Effector memory CD4-positive, alpha-beta T cell (primary cell): ENCODE measurements around the gene DPP6.

Experiments
- DNase-seq, 3 donors: peaks; one replicate each; pipeline ENCODE4 v3.0.0-alpha.2; 2020
- H3K27ac ChIP-seq: 2 replicates; pipeline ENCODE4 v1.7.0; 2013; ENCODE audit warnings: mild to moderate bottlenecking, low read length, moderate library complexity; ENCODE audit not compliant: insufficient read depth, poor library complexity, severe bottlenecking
- H3K27me3 ChIP-seq: replicated peaks from 2 replicates; pipeline ENCODE4 v1.7.0; 2013; ENCODE audit warnings: mild to moderate bottlenecking, low read length; ENCODE audit not compliant: insufficient read depth, control insufficient read depth, poor library complexity, severe bottlenecking
- H3K36me3 ChIP-seq: 2 replicates; pipeline ENCODE4 v1.7.0; 2013; ENCODE audit warnings: mild to moderate bottlenecking, low read length, moderate library complexity; ENCODE audit not compliant: control insufficient read depth, insufficient read depth
- H3K4me1 ChIP-seq: 2 replicates; pipeline ENCODE4 v1.7.0; 2013; ENCODE audit warnings: low read length, mild to moderate bottlenecking; ENCODE audit not compliant: control insufficient read depth, insufficient read depth, poor library complexity, severe bottlenecking
- H3K4me3 ChIP-seq: 2 replicates; pipeline ENCODE4 v1.7.0; 2013; ENCODE audit warnings: low read length, low read depth, mild to moderate bottlenecking; ENCODE audit not compliant: insufficient read depth, poor library complexity, severe bottlenecking
- H3K9me3 ChIP-seq: 2 replicates; pipeline ENCODE4 v1.7.0; 2013; ENCODE audit warnings: mild to moderate bottlenecking, low read length, moderate library complexity; ENCODE audit not compliant: control insufficient read depth

The DPP6 gene

DNA sequence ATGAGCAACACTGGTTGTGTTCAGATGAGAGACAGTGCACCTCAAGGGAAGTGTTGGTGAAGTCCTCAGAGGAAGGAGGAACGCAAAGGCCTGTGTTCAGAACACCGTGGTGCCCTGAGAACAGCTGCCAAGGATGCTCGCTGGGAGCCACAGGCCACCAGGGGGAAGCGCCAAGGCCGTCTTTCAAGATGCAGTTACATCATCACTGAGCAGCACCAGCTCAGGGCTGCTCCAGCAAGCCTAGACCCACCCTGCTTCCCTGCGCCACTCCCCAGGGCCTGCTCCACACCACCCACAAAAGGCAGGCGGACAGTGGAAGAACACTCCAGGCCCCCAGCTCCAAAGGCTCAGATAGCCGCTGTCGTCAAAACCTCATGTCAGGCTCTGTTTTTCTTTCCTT lies 378.8 kb downstream of the DPP6 start:
- Histone ChIP-seq H3K4me3 (no peak overlapping the region), H3K27me3 (no peaks in the 10 kb centered on the region), H3K36me3 (no peaks in the 10 kb centered on the region), H3K4me1 (no peaks in the 10 kb centered on the region), H3K9me3 (no peaks in the 10 kb centered on the region), H3K27ac (no peak overlapping the region)
- DNase-seq = no peak

DNA sequence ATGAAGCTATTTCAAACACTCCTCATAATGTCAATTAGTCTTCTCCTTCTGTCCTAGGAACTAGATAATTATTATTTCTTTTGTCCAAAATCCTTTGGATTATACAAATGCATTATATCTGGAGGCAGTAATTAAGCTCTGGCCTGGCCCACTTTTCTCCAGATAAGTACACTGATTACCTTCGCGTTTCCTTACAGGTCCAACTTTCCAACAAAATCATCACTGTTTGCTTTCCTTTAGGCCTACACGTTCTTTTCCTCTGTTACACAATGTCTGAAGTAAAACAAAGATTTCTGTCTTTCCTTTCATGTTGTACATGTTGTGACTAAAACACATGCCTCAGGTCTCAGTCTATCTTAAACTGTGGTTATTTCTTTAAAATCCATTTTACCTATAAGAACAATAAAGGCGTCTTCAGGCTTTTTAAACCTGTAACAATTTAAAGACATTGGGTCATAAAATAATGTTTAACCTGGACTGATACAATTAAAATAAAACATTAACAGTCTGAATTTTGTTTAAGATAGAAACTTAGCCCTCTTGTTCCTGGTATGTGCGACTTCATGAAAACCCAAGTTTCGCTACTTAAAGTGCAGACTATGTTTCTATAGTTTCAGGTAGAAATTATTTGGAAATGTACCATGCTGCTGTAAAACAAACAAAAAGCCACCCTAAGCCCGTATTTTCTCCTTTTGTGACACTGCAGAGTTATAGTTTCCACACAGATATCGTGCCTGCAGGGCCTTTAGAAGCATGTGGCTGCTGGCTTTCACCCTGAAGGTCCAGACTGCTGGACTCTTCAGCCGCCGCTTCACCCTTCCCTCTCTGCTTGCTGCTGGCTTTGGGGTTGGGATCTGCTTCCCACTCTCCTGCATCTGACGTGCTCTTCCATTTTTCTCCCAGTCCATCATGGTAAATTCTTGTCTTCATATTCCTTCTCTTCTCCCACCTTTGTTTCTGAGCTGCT lies 381.7 kb downstream of the DPP6 start:
- Histone ChIP-seq H3K36me3 (no peaks in the 10 kb centered on the region), H3K4me1 (no peaks in the 10 kb centered on the region), H3K4me3 (no peak overlapping the region), H3K9me3 (no peaks in the 10 kb centered on the region), H3K27ac (no peak overlapping the region), H3K27me3 (no peaks in the 10 kb centered on the region)
- no peak for DNase-seq

DNA sequence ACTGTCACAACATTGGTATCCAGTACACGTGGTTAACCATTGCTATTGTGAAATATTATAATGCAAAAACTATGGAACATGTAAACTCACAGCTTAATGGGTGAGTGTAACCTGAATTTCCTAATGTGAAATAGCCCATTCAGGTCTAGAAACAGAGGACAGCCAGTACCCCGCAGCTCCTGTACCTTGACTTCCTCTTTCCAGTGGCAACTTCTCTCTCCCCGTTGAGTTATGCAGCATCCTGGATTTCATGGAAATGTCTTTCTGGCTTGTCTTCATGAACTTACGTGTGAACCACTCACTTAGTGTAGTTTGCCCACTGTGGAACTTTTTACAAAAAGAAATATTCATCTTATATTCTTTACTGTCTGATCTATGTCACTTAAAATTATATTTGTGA lies 384.4 kb downstream of the DPP6 start:
- DNase-seq = no peak
- H3K36me3 ChIP-seq = no peaks in the 10 kb centered on the region
- H3K27ac ChIP-seq = no peak overlapping the region
- H3K9me3 ChIP-seq = no peaks in the 10 kb centered on the region
- H3K4me3 ChIP-seq = no peak overlapping the region
- no peaks in the 10 kb centered on the region for H3K4me1 ChIP-seq
- no peaks in the 10 kb centered on the region for H3K27me3 ChIP-seq

DNA sequence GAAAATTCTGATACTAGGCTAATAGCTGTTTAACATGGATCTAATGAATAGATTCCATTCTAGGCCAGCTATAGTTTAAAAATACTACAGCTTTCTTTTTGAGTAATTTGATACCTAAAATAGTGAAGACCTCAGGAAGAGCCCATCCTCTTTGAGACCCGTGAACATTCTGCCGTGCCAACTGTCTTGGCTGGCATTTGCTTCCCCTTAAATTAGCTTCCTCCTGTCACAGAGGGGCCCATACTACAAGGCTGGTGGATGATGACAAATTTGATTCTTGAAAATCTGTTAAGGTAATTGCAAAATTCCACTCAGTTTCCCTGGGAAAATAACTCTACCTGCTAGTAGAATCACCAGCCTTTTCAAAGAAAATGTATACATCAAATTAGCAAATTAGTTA lies 385.0 kb downstream of the DPP6 start:
- no peak for DNase-seq
- Histone ChIP-seq H3K4me3 (no peak overlapping the region), H3K4me1 (no peaks in the 10 kb centered on the region), H3K27ac (no peak overlapping the region), H3K27me3 (no peaks in the 10 kb centered on the region), H3K9me3 (no peaks in the 10 kb centered on the region), H3K36me3 (no peaks in the 10 kb centered on the region)

DNA sequence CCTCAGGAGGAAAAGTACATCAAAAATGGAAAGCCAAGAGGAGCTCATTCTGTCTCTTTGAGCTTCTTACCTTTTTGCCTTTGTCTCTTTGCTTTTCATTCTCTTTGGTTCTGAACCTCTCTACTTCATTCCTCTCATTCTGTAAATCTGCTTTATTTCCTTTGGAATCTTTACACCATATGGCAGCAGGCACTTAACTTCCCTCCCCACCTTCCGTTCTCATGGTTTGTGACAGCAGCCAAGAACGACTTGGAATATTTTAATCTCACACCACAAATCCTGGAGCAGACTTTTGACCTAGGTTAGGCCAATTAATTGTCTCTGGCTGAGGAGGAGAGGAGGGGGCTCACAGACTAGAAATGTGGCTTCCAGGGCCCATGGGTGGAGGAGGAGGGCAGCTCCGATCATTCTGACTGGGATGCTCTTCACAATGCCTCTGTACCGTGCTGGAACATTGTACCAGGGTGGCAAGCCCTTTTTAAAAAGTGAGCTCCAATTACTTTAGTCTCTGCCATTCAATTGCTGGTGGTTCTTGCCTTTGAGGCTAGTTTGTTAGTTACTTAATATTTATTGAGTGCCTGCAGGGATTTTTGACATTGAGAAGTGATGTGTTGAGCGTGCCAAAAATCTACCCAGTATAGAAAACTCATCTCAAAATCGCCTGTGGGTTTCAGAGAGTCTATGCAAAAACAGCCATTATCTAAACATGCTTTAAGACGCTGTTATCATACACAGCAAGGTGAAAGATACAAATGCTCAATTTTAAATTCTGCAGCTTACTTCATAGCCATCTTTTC lies 386.6 kb downstream of the DPP6 start:
- H3K4me3 ChIP-seq = no peak overlapping the region
- H3K36me3 ChIP-seq = no peaks in the 10 kb centered on the region
- no peaks in the 10 kb centered on the region for H3K27me3 ChIP-seq
- H3K9me3 ChIP-seq = no peaks in the 10 kb centered on the region
- H3K27ac ChIP-seq = no peak overlapping the region
- DNase-seq = no peak
- no peaks in the 10 kb centered on the region for H3K4me1 ChIP-seq

DNA sequence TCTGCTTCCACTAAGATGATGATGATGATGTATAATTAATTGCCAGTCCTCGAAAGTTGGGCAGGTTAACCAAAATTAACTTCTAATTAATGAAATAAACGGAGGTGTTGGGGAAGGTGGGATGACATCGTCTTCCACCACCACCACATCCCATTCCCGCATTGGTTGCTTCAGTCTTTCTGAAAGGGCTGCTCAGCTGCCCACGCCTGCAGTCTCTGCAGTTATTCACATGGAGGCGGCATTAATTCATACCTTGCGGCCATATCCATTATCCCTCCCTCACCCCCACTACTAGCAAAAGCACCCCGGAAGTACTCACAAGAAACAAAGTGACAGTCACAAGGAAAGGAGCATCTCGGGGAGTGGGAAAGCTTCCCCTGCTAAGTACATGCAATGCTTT lies 387.9 kb downstream of the DPP6 start:
- no peaks in the 10 kb centered on the region for H3K27me3 ChIP-seq
- no peak overlapping the region for H3K4me3 ChIP-seq
- no peaks in the 10 kb centered on the region for H3K9me3 ChIP-seq
- H3K4me1 ChIP-seq = no peaks in the 10 kb centered on the region
- no peaks in the 10 kb centered on the region for H3K36me3 ChIP-seq
- no peak for DNase-seq
- H3K27ac ChIP-seq = no peak overlapping the region

DNA sequence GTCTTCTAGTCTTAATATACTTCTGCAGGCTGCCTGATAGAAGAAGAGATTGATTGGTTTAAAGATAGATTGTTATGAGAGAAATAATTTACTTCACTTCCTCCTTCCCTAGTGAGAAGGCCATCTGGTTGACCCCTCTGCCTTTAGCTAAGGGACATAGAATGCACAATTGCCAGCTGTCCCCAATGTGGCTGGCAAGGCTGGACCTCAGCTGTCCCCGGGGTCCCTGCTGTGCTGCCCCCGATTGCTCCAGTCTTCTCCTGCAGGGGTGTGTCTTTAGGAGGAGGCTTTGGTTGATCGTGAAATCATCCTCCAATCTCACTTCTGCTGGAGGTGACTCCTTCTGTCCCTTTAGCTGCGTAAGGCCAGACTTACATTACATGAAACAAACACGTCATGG lies 388.5 kb downstream of the DPP6 start:
- no peaks in the 10 kb centered on the region for H3K27me3 ChIP-seq
- H3K27ac ChIP-seq = no peak overlapping the region
- H3K36me3 ChIP-seq = no peaks in the 10 kb centered on the region
- no peaks in the 10 kb centered on the region for H3K9me3 ChIP-seq
- H3K4me3 ChIP-seq = no peak overlapping the region
- DNase-seq = no peak
- no peaks in the 10 kb centered on the region for H3K4me1 ChIP-seq

DNA sequence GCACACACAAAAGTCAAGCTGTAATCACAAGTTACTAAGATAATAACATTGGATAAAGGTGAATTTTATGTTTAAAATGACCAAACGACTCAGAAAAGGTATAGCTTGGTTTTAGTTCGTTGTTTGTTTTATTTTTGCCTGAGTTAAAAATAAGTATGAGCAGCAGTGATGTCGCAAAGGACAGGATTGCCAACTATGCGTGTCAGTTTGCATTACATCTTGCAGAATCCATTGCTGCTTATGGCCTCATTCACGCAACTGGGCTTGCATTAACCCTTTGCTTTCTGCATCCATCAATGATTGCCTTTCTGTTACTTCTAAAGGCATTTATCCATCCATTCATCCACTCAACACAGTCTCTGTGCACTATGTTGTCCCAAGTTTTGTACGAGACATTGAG lies 389.6 kb downstream of the DPP6 start:
- DNase-seq = no peak
- H3K9me3 ChIP-seq = no peaks in the 10 kb centered on the region
- no peaks in the 10 kb centered on the region for H3K36me3 ChIP-seq
- H3K4me3 ChIP-seq = no peak overlapping the region
- H3K4me1 ChIP-seq = no peaks in the 10 kb centered on the region
- H3K27ac ChIP-seq = no peak overlapping the region
- no peaks in the 10 kb centered on the region for H3K27me3 ChIP-seq

DNA sequence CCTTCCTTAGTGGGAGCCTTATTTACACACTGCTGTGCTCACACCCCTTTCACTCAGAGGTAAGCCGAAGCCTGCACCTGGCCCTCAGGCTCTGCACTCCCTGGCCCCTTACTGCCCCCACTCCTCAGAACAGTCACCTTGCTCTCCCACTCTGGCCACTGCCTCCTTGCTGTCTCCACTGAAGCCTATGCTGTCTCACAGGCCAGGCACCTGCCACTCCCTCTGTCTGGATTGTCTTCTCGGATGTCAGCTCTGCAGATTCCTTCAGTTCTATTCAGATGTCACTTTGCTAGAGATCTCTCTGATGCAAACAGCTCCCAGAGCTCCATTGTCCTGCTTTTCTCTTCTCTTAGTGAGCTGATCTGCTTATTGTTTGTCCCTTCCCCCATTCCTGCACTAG lies 390.7 kb downstream of the DPP6 start:
- Histone ChIP-seq H3K36me3 (no peaks in the 10 kb centered on the region), H3K9me3 (no peaks in the 10 kb centered on the region), H3K4me1 (no peaks in the 10 kb centered on the region), H3K27ac (no peak overlapping the region), H3K27me3 (no peaks in the 10 kb centered on the region), H3K4me3 (no peak overlapping the region)
- no peak for DNase-seq

DNA sequence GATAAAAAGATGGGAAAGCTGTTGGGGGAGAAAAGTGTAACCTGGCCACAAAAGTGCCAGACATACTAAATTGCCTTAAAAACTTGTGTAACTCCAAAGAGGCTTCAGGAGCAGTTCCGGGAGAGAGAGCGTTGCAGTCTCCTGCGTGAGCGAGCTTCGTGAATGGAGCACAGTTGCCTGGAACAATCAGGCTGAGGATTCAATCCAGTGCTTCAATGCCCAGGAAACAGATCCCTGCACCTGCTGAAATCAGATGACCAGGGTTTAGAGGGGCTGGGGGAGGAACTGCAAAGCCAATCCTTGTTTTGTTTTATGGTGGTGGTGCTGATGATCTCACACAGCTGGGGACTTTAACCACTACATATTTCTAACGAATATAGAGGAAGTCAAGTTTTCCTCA lies 398.3 kb downstream of the DPP6 start:
- no peak overlapping the region for H3K27ac ChIP-seq
- no peak overlapping the region for H3K4me3 ChIP-seq
- no peaks in the 10 kb centered on the region for H3K4me1 ChIP-seq
- DNase-seq = no peak
- no peaks in the 10 kb centered on the region for H3K36me3 ChIP-seq
- H3K27me3 ChIP-seq = no peaks in the 10 kb centered on the region
- H3K9me3 ChIP-seq = no peaks in the 10 kb centered on the region
